Common myeloid progenitor, CD34-positive (primary cell): Measurements from ENCODE around the gene CHST6.

Experiments
- CTCF ChIA-PET: fragments of 350-600 bp; sonication (Branson Sonifier 250); formaldehyde crosslinking; loops from one replicate; lab custom pipeline; 2021; ENCODE audit warnings: antibody characterized with exemption; lab: Charles Lee
- POLR2A ChIA-PET: fragments of 350-600 bp; sonication (Branson Sonifier 250); formaldehyde crosslinking; loops from one replicate; lab custom pipeline; 2021; ENCODE audit warnings: antibody characterized with exemption; lab: Charles Lee
- DNase-seq, 3 donors: peaks; one replicate each; pipeline versions ENCODE4 v3.0.0 to v3.0.0-alpha.2; 2013
- H3K27ac ChIP-seq, 2 experiments: 1 replicate in 1 of 2; 2 replicates in 1 of 2; pipeline ENCODE4 v1.7.0; 2013; ENCODE audit warnings: inconsistent platforms in 2 of 2, low read length in 2 of 2, mild to moderate bottlenecking in 2 of 2, low read depth in 1 of 2, moderate library complexity in 1 of 2; ENCODE audit not compliant: severe bottlenecking in 2 of 2, insufficient read depth in 1 of 2, poor library complexity in 1 of 2
- H3K27me3 ChIP-seq, 5 experiments: replicated peaks in 2 of 5; 1 replicate in 3 of 5; 2 replicates in 2 of 5; pipeline versions ENCODE4 v1.6.1 to v1.7.0; 2013; ENCODE audit warnings: low read length in 4 of 5, mild to moderate bottlenecking in 2 of 5, moderate library complexity in 2 of 5, inconsistent platforms in 1 of 5; ENCODE audit not compliant: insufficient read depth in 5 of 5, control insufficient read depth in 4 of 5
- H3K36me3 ChIP-seq, 4 experiments: 1 replicate in 2 of 4; 2 replicates in 2 of 4; pipeline versions ENCODE4 v1.6.1 to v1.7.0; 2013; ENCODE audit warnings: low read length in 3 of 4, control low read depth in 1 of 4, mild to moderate bottlenecking in 1 of 4; ENCODE audit not compliant: control insufficient read depth in 4 of 4, insufficient read depth in 4 of 4
- H3K4me1 ChIP-seq, 4 experiments: 1 replicate in 3 of 4; 2 replicates in 1 of 4; pipeline versions ENCODE4 v1.6.1 to v1.7.1; 2013; ENCODE audit warnings: low read length in 3 of 4, mild to moderate bottlenecking in 3 of 4, control low read depth in 1 of 4, inconsistent platforms in 1 of 4, moderate library complexity in 1 of 4; ENCODE audit not compliant: control insufficient read depth in 4 of 4, insufficient read depth in 4 of 4; ENCODE audit errors: control extremely low read depth in 1 of 4
- H3K4me3 ChIP-seq, 7 experiments: 1 replicate in 4 of 7; 2 replicates in 3 of 7; pipeline versions ENCODE4 v1.5.1 to v1.7.0; 2013; ENCODE audit warnings: mild to moderate bottlenecking in 7 of 7, low read length in 6 of 7, moderate library complexity in 6 of 7, inconsistent platforms in 2 of 7, low read depth in 2 of 7, control low read depth in 1 of 7; ENCODE audit not compliant: insufficient read depth in 4 of 7, control insufficient read depth in 1 of 7; ENCODE audit errors: extremely low read depth in 1 of 7
- H3K9me3 ChIP-seq, 5 experiments: 1 replicate in 4 of 5; 2 replicates in 1 of 5; pipeline versions ENCODE4 v1.6.1 to v1.7.1; 2013; ENCODE audit warnings: low read length in 4 of 5, mild to moderate bottlenecking in 2 of 5, inconsistent platforms in 1 of 5, low read depth in 1 of 5, moderate library complexity in 1 of 5; ENCODE audit not compliant: control insufficient read depth in 4 of 5, insufficient read depth in 2 of 5; ENCODE audit errors: control extremely low read depth in 1 of 5
- WGBS: methylation state at CpG from one replicate; pipeline ENCODE4 v1.1.5; 2013; ENCODE audit not compliant: insufficient coverage; 5-methylcytosine and 5-hydroxymethylcytosine counted together

Gene CHST6

GRCh38 chr16:75452464-75453190, 42.6 kb downstream of the CHST6 start:
- Histone ChIP-seq H3K27ac (no peak overlapping the region), H3K9me3 (no peaks in the 10 kb centered on the region), H3K4me3 (no peak overlapping the region), H3K27me3 (no peaks in the 10 kb centered on the region), H3K4me1 (peaks cover 0 to 2% (median 0%) of the 10 kb centered on the region in 4 experiments), H3K36me3 (peaks cover 3 to 30% (median 14%) of the 10 kb centered on the region in 4 experiments)
- POLR2A ChIA-PET: no interaction called here
- CTCF ChIA-PET: interaction anchor here (0.7 to 2.0 kb wide), 3 partner anchors 8 to 21 kb away, joined by 3 to 10 read pairs (median 4); partner anchors contain the start of gene TMEM170A
- WGBS: over 99% methylated on average over 12 of the region's 12 CpGs
- peak in 1 of 3 donors; percentile 13 for DNase-seq

GRCh38 chr16:75446416-75446815, 48.8 kb downstream of the CHST6 start:
- ChIA-PET CTCF (interaction anchor here (0.9 kb wide), 1 partner anchor 21 kb away, joined by 3 read pairs; no protein-coding TSS in a partner anchor), POLR2A (no interaction called here)
- no peaks in the 10 kb centered on the region for H3K9me3 ChIP-seq
- no peak overlapping the region for H3K27ac ChIP-seq
- peaks cover 8 to 31% (median 21%) of the 10 kb centered on the region in 4 experiments for H3K36me3 ChIP-seq
- H3K27me3 ChIP-seq: no peaks in the 10 kb centered on the region
- no peak overlapping the region for H3K4me3 ChIP-seq
- DNase-seq: no peak
- no peaks in the 10 kb centered on the region for H3K4me1 ChIP-seq

GRCh38 chr16:75445298-75445697, 49.9 kb downstream of the CHST6 start:
- H3K4me3 ChIP-seq: no peak overlapping the region
- H3K9me3 ChIP-seq: no peaks in the 10 kb centered on the region
- no peak for DNase-seq
- peaks cover 8 to 23% (median 18%) of the 10 kb centered on the region in 4 experiments for H3K36me3 ChIP-seq
- H3K4me1 ChIP-seq: no peaks in the 10 kb centered on the region
- ChIA-PET POLR2A (no interaction called here), CTCF (interaction anchor here (0.9 to 2.2 kb wide), 3 partner anchors 11 to 22 kb away, joined by 3 to 6 read pairs (median 3); no protein-coding TSS in a partner anchor)
- no peaks in the 10 kb centered on the region for H3K27me3 ChIP-seq
- WGBS: 80% methylated on average over 3 of the region's 5 CpGs
- no peak overlapping the region for H3K27ac ChIP-seq

DNA sequence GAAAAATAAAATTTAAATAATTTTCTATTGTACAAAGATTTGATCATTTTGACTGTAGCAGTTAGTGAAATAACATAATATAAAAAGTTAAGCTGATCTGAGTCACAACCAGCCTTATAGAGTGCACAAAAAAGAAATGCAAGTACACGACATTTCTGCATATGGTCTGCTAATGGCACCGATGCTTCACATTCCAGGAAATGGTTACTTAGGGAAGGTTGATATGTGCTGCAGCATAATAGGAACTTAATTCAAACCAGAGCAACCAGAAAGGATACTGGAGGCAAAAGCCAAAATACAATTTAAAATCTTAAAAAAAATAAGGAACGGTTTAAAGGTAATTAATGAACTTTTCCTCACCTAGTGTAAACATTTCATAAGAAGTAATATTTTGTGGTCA, 51.9 kb downstream of the CHST6 start:
- ChIA-PET POLR2A (no interaction called here), CTCF (interaction anchor here (1.1 to 2.2 kb wide), 3 partner anchors 15 to 22 kb away, joined by 3 to 6 read pairs (median 4); no protein-coding TSS in a partner anchor)
- Histone ChIP-seq H3K4me1 (no peaks in the 10 kb centered on the region), H3K9me3 (no peaks in the 10 kb centered on the region), H3K27ac (no peak overlapping the region), H3K36me3 (peaks cover 6 to 18% (median 10%) of the 10 kb centered on the region in 4 experiments), H3K27me3 (no peaks in the 10 kb centered on the region), H3K4me3 (no peak overlapping the region)
- WGBS: 94% methylated on average over 2 of the region's 3 CpGs
- no peak for DNase-seq

DNA sequence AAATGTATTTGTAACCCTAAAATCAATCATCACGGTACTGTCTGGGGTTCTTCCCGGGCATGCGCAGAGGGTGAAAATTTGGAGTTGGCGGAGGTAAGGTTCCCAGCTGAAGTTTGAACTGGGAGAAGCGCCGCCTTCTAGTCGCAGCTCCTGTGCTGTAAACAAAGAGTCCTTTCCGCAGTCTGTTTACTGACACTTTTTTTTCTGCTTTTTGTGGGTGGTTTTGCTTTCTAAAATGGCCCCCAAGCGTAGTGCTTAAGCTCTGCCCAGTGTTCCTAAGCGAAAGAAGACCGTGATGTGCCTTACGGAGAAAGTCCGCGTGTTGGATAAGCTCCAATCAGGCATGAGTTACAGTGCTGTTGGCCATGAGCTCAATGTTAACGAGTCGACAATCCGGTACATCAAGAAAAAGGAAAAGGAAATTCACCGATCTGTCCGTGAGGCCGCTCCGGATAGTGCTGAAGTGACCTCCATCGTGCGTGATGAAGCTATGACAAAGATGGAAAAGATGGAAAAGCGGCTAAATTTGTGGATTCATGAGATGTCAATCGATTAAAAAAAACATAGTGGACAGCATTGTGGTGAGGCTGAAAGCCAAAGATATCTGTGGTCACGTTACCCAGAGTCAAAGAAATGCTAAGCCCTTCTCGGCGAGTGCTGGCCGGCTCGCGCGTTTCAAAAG, 61.4 kb downstream of the CHST6 start:
- Histone ChIP-seq H3K27me3 (no peaks in the 10 kb centered on the region), H3K4me3 (peak overlapping the region; percentile 67 to 99 (median 84)), H3K36me3 (peaks cover 0 to 2% (median 0%) of the 10 kb centered on the region in 4 experiments), H3K9me3 (no peaks in the 10 kb centered on the region), H3K4me1 (peaks cover 7 to 19% (median 16%) of the 10 kb centered on the region in 4 experiments), H3K27ac (peak overlapping the region; percentile 91 to 97)
- DNase-seq: peak; percentile 96 to 99 (median 99)
- CTCF ChIA-PET: interaction anchor here (0.8 to 1.6 kb wide), 5 partner anchors 11 to 205 kb away, joined by 3 to 6 read pairs (median 3); partner anchors contain the start of gene TMEM170A
- WGBS: 4% methylated on average over 30 of the region's 32 CpGs
- POLR2A ChIA-PET: no interaction called here

DNA sequence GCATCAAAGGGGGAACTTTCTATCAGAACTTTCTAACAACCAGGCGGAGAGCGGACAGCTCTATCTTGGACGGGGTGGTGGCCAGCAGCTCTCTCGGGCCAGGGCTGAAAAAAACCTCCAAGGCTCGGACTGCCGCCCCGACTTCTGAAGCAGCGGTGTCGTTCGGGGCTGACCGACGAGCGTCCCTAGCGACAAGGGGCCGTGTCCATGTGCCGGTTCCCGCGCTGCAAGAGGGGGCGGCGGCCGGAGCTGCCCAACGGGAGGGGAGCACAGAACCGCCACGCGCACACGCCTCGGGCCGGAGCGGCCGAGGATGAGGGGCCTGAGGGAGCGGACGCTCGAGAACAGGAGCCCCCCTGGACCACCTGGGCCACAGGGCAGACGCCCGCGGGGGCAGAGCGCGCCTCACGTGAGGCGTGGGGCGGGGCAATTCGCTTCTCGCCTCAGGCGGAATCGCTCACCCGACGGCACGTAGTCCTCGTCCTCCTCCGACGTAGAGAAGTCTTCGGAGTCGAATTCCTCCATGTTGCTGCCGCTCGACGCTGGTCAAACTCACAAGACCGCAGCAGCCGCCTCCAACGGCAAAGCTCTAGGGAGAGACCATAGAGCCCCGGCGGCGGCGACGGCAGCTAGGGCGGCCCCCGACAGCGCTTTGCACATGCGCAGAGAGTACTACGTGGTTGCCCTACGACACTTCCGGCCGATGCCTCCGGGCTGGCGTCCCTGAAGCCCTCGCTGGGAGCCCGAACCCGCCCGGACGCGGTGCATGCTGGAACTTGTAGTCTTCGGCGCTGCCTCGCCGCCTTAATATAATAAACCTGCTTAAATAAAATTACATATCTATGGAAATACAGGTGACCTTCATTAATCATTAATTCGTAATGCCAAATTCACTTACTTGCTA, 62.2 kb downstream of the CHST6 start, which contains the start of gene CFDP1:
CFDP1 (minus strand) TSS at position 676 of the 904 bp plus-strand sequence; CDS start at position 525, 151 bp downstream.
- Histone ChIP-seq H3K9me3 (no peaks in the 10 kb centered on the region), H3K27me3 (no peaks in the 10 kb centered on the region), H3K27ac (peak within 1 kb of the TSS; percentile 91 to 97), H3K4me1 (peaks cover 7 to 19% (median 16%) of the 10 kb centered on the region in 4 experiments), H3K36me3 (peaks cover 0 to 2% (median 0%) of the 10 kb centered on the region in 4 experiments), H3K4me3 (peak within 1 kb of the TSS; percentile 67 to 99 (median 84))
- CTCF ChIA-PET: interaction anchor here (0.8 to 1.6 kb wide), 5 partner anchors 10 to 204 kb away, joined by 3 to 6 read pairs (median 3); partner anchors contain the start of gene TMEM170A
- WGBS: 1% methylated on average over 69 of the region's 85 CpGs
- peak; percentile 94 to 97 (median 97) for DNase-seq
- POLR2A ChIA-PET: no interaction called here
